Islet of Langerhans (tissue), 1 donor: ENCODE measurements around the gene TEC.
"Not testable (repeated sequence)": the region's sequence is repeated elsewhere in the genome, so short reads cannot be mapped to it uniquely, and the experiment has no call there.

Experiments
- FAIRE-seq: peaks from one replicate; lab custom pipeline; 2011; peaks lifted over from hg19 to GRCh38; lab: Jason Lieb, UNC

The TEC gene

GRCh38 chr4:48242511-48243195, 27.0 kb downstream of the TEC start:
- FAIRE-seq, result no peak

GRCh38 chr4:48241731-48242130, 27.9 kb downstream of the TEC start:
- FAIRE-seq, result no peak

GRCh38 chr4:48237996-48238645, 31.5 kb downstream of the TEC start:
- FAIRE-seq, result peak; percentile 43

- FAIRE-seq, result no peak
These were observed 34.6 kb downstream of the TEC start for GRCh38 chr4:48235050-48235449.

- no peak for FAIRE-seq
These were observed 35.1 kb downstream of the TEC start for GRCh38 chr4:48234575-48234974.

GRCh38 chr4:48228949-48229348, 40.7 kb downstream of the TEC start:
- no peak for FAIRE-seq

- no peak for FAIRE-seq
These were observed 42.0 kb downstream of the TEC start for GRCh38 chr4:48227662-48228061.

- FAIRE-seq, result no peak
These were observed 43.4 kb downstream of the TEC start for GRCh38 chr4:48226199-48226598.

GRCh38 chr4:48225368-48226141, 44.1 kb downstream of the TEC start:
- FAIRE-seq, result no peak

- no peak for FAIRE-seq
These were observed 45.0 kb downstream of the TEC start for GRCh38 chr4:48224606-48225005.

- no peak for FAIRE-seq
These were observed 45.9 kb downstream of the TEC start for GRCh38 chr4:48223633-48224295.

GRCh38 chr4:48222491-48222890, 47.1 kb downstream of the TEC start:
- FAIRE-seq, result no peak

- FAIRE-seq, result not testable (repeated sequence)
These were observed 50.2 kb downstream of the TEC start for GRCh38 chr4:48219430-48219829.

- FAIRE-seq, result no peak
These were observed 53.1 kb downstream of the TEC start for GRCh38 chr4:48216563-48216962.

- no peak for FAIRE-seq
These were observed 53.7 kb downstream of the TEC start for GRCh38 chr4:48215977-48216376.

- no peak for FAIRE-seq
These were observed 57.5 kb downstream of the TEC start for GRCh38 chr4:48212165-48212564.

GRCh38 chr4:48210966-48211328, 58.7 kb downstream of the TEC start:
- peak; percentile 38 for FAIRE-seq

- no peak for FAIRE-seq
These were observed 64.0 kb downstream of the TEC start for GRCh38 chr4:48205626-48206025.

GRCh38 chr4:48205107-48205506, 64.5 kb downstream of the TEC start:
- no peak for FAIRE-seq

- no peak for FAIRE-seq
These were observed 65.8 kb downstream of the TEC start for GRCh38 chr4:48203819-48204218.

- no peak for FAIRE-seq
These were observed 71.9 kb downstream of the TEC start for GRCh38 chr4:48197643-48198237.

- FAIRE-seq, result no peak
These were observed 72.7 kb downstream of the TEC start for GRCh38 chr4:48196758-48197504.
